HG03064 (cell line): ENCODE measurements around the gene WFDC1.
"Not testable (repeated sequence)": the region's sequence is repeated elsewhere in the genome, so short reads cannot be mapped to it uniquely, and the experiment has no call there.

Experiments
- ATAC-seq: cut with Tn5 transposase; IDR thresholded peaks from one replicate; pipeline ENCODE4 v1.9.1; 2021; ENCODE audit warnings: low read depth; ENCODE audit not compliant: unreplicated experiment

The WFDC1 gene

GRCh38 chr16:84324434-84325262 lies 30.0 kb downstream of the WFDC1 start:
- ATAC-seq: no peak

- no peak for ATAC-seq
Measured at GRCh38 chr16:84326545-84326944, 31.9 kb downstream of the WFDC1 start.

GRCh38 chr16:84327926-84328505 lies 33.3 kb downstream of the WFDC1 start:
- no peak for ATAC-seq

GRCh38 chr16:84329016-84329415 lies 34.3 kb downstream of the WFDC1 start:
- ATAC-seq: no peak

GRCh38 chr16:84329843-84330684 lies 35.4 kb downstream of the WFDC1 start:
- ATAC-seq: no peak

- ATAC-seq: no peak
Measured at GRCh38 chr16:84330685-84331050, 36.0 kb downstream of the WFDC1 start.

GRCh38 chr16:84331998-84332780 lies 37.5 kb downstream of the WFDC1 start:
- no peak for ATAC-seq

- ATAC-seq: no peak
Measured at GRCh38 chr16:84332975-84333684, 38.5 kb downstream of the WFDC1 start.

GRCh38 chr16:84334058-84334457 lies 39.4 kb downstream of the WFDC1 start:
- no peak for ATAC-seq

GRCh38 chr16:84334482-84334881 lies 39.8 kb downstream of the WFDC1 start:
- no peak for ATAC-seq

- not testable (repeated sequence) for ATAC-seq
Measured at GRCh38 chr16:84337236-84337635, 42.6 kb downstream of the WFDC1 start.

- ATAC-seq: no peak
Measured at GRCh38 chr16:84339311-84339710, 44.6 kb downstream of the WFDC1 start.

GRCh38 chr16:84339766-84340165 lies 45.1 kb downstream of the WFDC1 start:
- ATAC-seq: no peak

GRCh38 chr16:84340325-84341040 lies 45.8 kb downstream of the WFDC1 start:
- ATAC-seq: no peak

- no peak for ATAC-seq
Measured at GRCh38 chr16:84341528-84342295, 47.0 kb downstream of the WFDC1 start.

GRCh38 chr16:84343800-84344199 lies 49.1 kb downstream of the WFDC1 start:
- ATAC-seq: not testable (repeated sequence)

GRCh38 chr16:84344781-84345180 lies 50.1 kb downstream of the WFDC1 start:
- no peak for ATAC-seq

GRCh38 chr16:84347161-84347560 lies 52.5 kb downstream of the WFDC1 start:
- no peak for ATAC-seq
